ENCODE measurements around the gene MYO1B.

The MYO1B gene

DNA sequence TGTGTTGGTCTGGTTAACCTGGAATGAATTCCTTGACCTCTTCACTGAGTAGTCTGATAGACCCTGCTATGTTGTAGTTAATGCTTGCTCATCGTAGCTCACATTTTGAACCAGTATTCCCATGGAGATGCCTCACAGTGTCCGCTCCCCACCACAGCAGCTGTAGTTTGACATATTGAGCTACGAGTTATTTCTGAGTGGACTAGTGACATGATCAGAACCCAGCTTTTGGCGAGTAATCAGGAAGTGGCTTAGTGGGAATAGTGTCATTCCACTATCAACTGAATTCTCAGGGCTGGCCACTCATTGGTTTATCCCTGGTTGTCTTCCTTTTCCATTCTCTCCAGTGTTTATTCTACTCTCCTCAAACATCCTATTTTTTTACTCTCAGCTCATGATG, 102.7 kb downstream of the MYO1B start:
- DNase-seq (ENCODE audit: extremely low read depth, low read depth) = no peak
- TF ChIP-seq, protein P1, sequence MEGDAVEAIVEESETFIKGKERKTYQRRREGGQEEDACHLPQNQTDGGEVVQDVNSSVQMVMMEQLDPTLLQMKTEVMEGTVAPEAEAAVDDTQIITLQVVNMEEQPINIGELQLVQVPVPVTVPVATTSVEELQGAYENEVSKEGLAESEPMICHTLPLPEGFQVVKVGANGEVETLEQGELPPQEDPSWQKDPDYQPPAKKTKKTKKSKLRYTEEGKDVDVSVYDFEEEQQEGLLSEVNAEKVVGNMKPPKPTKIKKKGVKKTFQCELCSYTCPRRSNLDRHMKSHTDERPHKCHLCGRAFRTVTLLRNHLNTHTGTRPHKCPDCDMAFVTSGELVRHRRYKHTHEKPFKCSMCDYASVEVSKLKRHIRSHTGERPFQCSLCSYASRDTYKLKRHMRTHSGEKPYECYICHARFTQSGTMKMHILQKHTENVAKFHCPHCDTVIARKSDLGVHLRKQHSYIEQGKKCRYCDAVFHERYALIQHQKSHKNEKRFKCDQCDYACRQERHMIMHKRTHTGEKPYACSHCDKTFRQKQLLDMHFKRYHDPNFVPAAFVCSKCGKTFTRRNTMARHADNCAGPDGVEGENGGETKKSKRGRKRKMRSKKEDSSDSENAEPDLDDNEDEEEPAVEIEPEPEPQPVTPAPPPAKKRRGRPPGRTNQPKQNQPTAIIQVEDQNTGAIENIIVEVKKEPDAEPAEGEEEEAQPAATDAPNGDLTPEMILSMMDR (IDR thresholded peaks at IDR 0.05; ENCODE audit: low read depth, low read length) = no peak

DNA sequence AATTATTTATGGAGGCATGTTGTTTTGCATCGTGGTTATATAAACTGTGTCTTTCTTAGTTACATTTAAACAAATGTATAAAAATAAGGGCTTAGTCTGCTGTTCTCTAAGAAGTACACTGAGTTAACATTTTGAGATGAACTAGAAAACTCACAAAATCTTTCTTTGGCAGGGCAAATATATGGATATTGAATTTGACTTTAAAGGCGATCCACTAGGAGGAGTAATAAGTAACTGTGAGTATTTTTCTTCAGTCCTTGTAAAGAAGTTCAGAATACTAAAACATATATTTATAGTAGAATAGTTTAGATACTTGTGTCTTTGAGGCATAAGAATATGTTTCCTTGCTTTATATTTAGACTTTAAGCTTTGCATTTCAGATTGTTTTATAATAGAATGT, 104.8 kb downstream of the MYO1B start:
- TF ChIP-seq, protein P1 (IDR thresholded peaks at IDR 0.05; ENCODE audit: low read depth, low read length) = no peak; the same call in none of the 2 replicates
- DNase-seq (ENCODE audit: extremely low read depth, low read depth) = no peak

DNA sequence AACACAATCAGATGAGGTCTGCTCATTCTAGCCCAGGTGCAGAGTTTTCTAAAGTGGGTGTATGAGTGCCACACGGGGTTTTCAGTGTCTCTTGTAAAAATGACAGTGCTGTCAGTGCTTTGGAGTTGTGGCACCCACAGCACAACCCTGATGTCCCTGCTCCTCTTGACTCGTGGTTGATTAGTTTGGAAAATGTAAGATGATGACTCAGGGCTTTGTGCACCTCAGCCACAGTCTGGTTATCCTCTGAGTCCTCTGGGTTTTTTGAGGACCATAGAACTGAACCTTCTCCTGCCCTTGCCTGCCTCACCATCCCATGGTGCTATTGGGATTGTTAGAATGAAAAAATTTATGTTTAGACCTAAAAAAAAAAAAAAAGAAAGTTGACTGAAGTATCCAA, 105.6 kb downstream of the MYO1B start:
- no peak for DNase-seq (ENCODE audit: extremely low read depth, low read depth)
- TF ChIP-seq, protein P1 (IDR thresholded peaks at IDR 0.05; ENCODE audit: low read depth, low read length) = no peak

DNA sequence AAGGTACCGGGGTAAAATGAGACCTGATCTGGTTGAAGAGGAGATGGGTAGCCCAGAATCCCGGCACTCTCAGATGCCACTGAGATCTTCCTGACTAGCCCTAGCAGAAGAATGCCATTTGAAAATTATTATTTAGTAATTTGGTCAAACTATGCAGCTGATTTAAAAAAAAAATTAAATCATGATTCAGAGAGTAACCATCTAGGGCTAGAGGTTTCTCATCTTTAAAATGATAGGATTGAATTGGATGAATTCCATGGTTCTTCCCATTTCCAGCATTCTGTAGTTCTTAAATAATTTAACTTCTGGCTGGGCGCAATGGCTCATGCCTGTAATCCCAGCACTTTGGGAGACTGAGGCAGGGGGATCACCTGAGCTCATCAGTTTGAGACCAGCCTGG, 106.1 kb downstream of the MYO1B start:
- TF ChIP-seq, protein P1 (IDR thresholded peaks at IDR 0.05; ENCODE audit: low read depth, low read length) = no peak
- no peak for DNase-seq (ENCODE audit: extremely low read depth, low read depth)

DNA sequence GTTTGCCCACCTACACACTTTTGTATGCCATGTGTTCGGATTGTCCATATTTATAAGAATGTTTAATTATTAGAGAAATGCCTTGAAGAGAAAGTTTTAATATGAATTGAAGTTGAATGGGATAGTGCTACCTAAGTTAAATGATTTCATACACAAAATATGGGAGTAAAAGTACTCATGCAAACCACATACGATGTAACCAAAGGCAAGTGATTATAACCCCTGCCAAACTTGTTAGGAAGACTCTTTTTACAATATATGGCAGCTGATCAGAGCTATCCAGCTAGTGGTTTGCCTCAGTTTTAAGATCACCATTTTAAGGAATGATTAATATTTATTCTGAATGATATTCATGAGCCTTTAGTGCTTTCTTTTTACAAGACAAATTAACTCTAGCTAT, 106.7 kb downstream of the MYO1B start:
- no peak for DNase-seq (ENCODE audit: extremely low read depth, low read depth)
- TF ChIP-seq, protein P1 (IDR thresholded peaks at IDR 0.05; ENCODE audit: low read depth, low read length) = no peak

DNA sequence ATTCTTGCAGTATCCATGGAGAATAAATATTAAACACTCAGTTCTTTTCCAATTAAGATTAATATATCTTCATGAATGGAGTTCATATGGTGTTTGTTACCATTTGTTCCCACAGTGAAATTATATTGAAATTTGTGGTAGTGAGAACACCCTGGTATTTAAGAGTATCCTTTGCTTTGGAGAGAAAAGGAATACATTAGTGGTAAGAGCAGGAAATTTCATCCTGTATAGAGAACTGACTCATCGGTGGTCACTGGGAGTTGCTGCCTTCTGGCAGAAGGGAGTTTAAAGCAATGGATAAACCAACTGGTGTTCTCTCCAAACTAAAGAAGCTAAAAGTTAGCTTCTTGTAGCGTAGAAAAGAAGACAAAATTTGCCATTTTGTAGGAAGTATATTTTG, 107.3 kb downstream of the MYO1B start:
- peak; percentile 49 for DNase-seq (ENCODE audit: extremely low read depth, low read depth)
- TF ChIP-seq, protein P1 (IDR thresholded peaks at IDR 0.05; ENCODE audit: low read depth, low read length) = no peak

DNA sequence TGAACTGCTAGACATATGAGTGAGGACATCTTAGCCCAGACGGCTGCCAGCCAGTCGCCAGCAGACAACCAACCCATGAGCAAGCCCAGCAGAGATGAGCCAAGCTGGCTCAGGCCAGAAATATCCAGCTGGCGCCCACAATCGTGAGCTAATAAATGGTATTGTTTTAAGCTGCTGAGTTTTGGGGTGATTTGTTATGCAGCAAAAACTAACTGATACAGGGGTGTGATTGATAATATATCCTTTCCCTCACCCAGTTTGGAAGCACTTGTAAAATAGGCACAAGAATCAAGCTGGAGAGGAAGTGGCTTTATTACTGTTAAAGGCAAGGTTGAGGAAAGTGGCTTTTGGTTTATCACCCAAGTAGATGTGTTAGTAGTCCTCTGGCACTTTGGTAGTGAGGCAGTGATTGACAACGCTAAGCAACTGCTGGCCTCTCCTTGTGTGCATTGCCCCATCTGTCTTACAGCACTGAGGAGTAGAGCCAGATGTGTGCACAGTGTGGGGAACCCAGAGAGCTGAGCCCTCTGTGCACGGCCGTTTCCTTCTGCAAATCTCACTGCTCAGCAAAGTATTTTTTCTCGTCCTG, 110.1 kb downstream of the MYO1B start:
- TF ChIP-seq, protein P1 (IDR thresholded peaks at IDR 0.05; ENCODE audit: low read depth, low read length) = no peak
- no peak for DNase-seq (ENCODE audit: extremely low read depth, low read depth)
